ENCODE data around the gene PAX5.

- TF ChIP-seq, protein P1, sequence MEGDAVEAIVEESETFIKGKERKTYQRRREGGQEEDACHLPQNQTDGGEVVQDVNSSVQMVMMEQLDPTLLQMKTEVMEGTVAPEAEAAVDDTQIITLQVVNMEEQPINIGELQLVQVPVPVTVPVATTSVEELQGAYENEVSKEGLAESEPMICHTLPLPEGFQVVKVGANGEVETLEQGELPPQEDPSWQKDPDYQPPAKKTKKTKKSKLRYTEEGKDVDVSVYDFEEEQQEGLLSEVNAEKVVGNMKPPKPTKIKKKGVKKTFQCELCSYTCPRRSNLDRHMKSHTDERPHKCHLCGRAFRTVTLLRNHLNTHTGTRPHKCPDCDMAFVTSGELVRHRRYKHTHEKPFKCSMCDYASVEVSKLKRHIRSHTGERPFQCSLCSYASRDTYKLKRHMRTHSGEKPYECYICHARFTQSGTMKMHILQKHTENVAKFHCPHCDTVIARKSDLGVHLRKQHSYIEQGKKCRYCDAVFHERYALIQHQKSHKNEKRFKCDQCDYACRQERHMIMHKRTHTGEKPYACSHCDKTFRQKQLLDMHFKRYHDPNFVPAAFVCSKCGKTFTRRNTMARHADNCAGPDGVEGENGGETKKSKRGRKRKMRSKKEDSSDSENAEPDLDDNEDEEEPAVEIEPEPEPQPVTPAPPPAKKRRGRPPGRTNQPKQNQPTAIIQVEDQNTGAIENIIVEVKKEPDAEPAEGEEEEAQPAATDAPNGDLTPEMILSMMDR (conservative IDR thresholded peaks at IDR 0.05), result no peak
- no peak for TF ChIP-seq EZH2 (IDR thresholded peaks at IDR 0.05; ENCODE audit: low read depth)
Measured at GRCh38 chr9:36854751-36855150, 179.3 kb downstream of the PAX5 start.
